Measurements from ENCODE around the gene LDLRAD4.

- TF ChIP-seq POLR2A (IDR thresholded peaks at IDR 0.05; ENCODE audit: low read depth) (no peak), CTCF (IDR thresholded peaks at IDR 0.05) (no peak), POLR2AphosphoS5 (IDR thresholded peaks at IDR 0.05) (no peak)
Measured at GRCh38 chr18:13316063-13316462, 97.5 kb downstream of the LDLRAD4 start.
